Keratinocyte (primary cell): ENCODE data around the gene NIM1K. TPM values are rescaled to one million over a fixed set of nuclear protein-coding genes. Genes with fewer than 3 reads are reported as not detected.

Source experiments
- DNase-seq: peaks from one replicate; pipeline ENCODE4 v3.0.0-alpha.2; 2011; ENCODE audit warnings: low read depth, missing footprints, low spot score
- FAIRE-seq: peaks from 2 replicates; lab custom pipeline; 2011; peaks lifted over from hg19 to GRCh38; lab: Jason Lieb, UNC
- H2AFZ ChIP-seq: 2 replicates; pipeline ENCODE4 v1.6.0; 2012; ENCODE audit warnings: low read length, control low read depth, inconsistent platforms; ENCODE audit not compliant: control insufficient read depth
- H3K27ac ChIP-seq: 2 replicates; pipeline ENCODE4 v1.5.1; 2011; ENCODE audit warnings: low read length; ENCODE audit not compliant: control insufficient read depth, insufficient read depth
- H3K27me3 ChIP-seq: 3 replicates; pipeline ENCODE4 v1.6.0; 2011; ENCODE audit warnings: low read length; ENCODE audit not compliant: control insufficient read depth, insufficient read depth; ENCODE audit errors: extremely low read depth
- H3K36me3 ChIP-seq, 2 experiments: 2 replicates in 1 of 2; 3 replicates in 1 of 2; pipeline ENCODE4 v1.5.1; 2011; ENCODE audit warnings: low read length in 2 of 2, mild to moderate bottlenecking in 1 of 2; ENCODE audit not compliant: control insufficient read depth in 2 of 2, insufficient read depth in 2 of 2; ENCODE audit errors: extremely low read depth in 1 of 2
- H3K4me1 ChIP-seq: 3 replicates; pipeline ENCODE4 v1.5.1; 2011; ENCODE audit warnings: low read length; ENCODE audit not compliant: control insufficient read depth, insufficient read depth; ENCODE audit errors: extremely low read depth
- H3K4me2 ChIP-seq: 3 replicates; pipeline ENCODE4 v1.6.0; 2011; ENCODE audit warnings: low read depth, low read length; ENCODE audit not compliant: control insufficient read depth, insufficient read depth; ENCODE audit errors: extremely low read depth
- H3K4me3 ChIP-seq, 3 experiments: fragments of 200-600 bp in 1 of 3; sonication (generic) in 1 of 3; 2 replicates in 2 of 3; 3 replicates in 1 of 3; pipeline ENCODE4 v1.5.1; 2011 to 2016; ENCODE audit warnings: low read length in 3 of 3, mild to moderate bottlenecking in 3 of 3, control low read depth in 2 of 3, inconsistent platforms in 1 of 3, low read depth in 1 of 3, mixed read lengths in 1 of 3, mixed run types in 1 of 3, moderate library complexity in 1 of 3; ENCODE audit not compliant: control insufficient read depth in 2 of 3, insufficient read depth in 2 of 3; ENCODE audit errors: extremely low read depth in 1 of 3
- H3K79me2 ChIP-seq: 2 replicates; pipeline ENCODE4 v1.6.0; 2012; ENCODE audit warnings: low read length; ENCODE audit not compliant: control insufficient read depth, insufficient read depth
- H3K9ac ChIP-seq: 3 replicates; pipeline ENCODE4 v1.6.0; 2011; ENCODE audit warnings: low read length; ENCODE audit not compliant: control insufficient read depth, insufficient read depth; ENCODE audit errors: extremely low read depth
- H3K9me1 ChIP-seq: 3 replicates; pipeline ENCODE4 v1.6.0; 2011; ENCODE audit warnings: low read length; ENCODE audit not compliant: control insufficient read depth, insufficient read depth; ENCODE audit errors: extremely low read depth
- H3K9me3 ChIP-seq: 2 replicates; pipeline ENCODE4 v1.5.1; 2012; ENCODE audit warnings: low read depth, low read length; ENCODE audit not compliant: control insufficient read depth
- H4K20me1 ChIP-seq: 3 replicates; pipeline ENCODE4 v1.6.0; 2011; ENCODE audit warnings: low read length; ENCODE audit not compliant: control insufficient read depth, insufficient read depth; ENCODE audit errors: extremely low read depth
- EZH2 ChIP-seq: IDR thresholded peaks from one replicate; pipeline ENCODE4 v1.6.1; 2012; ENCODE audit warnings: inconsistent platforms, mild to moderate bottlenecking, low read length, moderate library complexity
- dilution Hi-C: fragments of 300-500 bp; cut with MboI; formaldehyde crosslinking; loops from one replicate; pipeline ENCODE4 v1.7.0; 2020; ENCODE audit warnings: low sequenced_read_pairs; ENCODE audit not compliant: extremely low pct_ligation_motif_present
- polyA plus RNA-seq, 5 experiments: library from polyadenylated mRNA; depleted of rRNA in 3 of 5; stranded (reverse) in 3 of 5; stranded (forward) in 1 of 5; unstranded in 1 of 5; fragments of >200 nt; gene quantifications; 1 replicate in 1 of 5; 2 replicates in 3 of 5; 3 replicates in 1 of 5; pipeline versions ENCODE4 v1.2.1 to v1.2.3, GENCODE V29; 2011 to 2012; ENCODE audit warnings: missing spikeins in 2 of 5, low read depth in 1 of 5, low replicate concordance in 1 of 5
- TF ChIP-seq, protein P1 (sequence below), 3 experiments: IDR thresholded peaks in 1 of 3; conservative IDR thresholded peaks in 1 of 3; optimal IDR thresholded peaks in 1 of 3; 2 replicates in 2 of 3; 3 replicates in 1 of 3; pipeline versions ENCODE3 to v1.5.1; 2011; ENCODE audit warnings: low read length in 3 of 3, mild to moderate bottlenecking in 3 of 3, moderate library complexity in 2 of 3, control low read depth in 1 of 3, inconsistent platforms in 1 of 3; ENCODE audit not compliant: insufficient read depth in 2 of 3; ENCODE audit errors: extremely low read depth in 1 of 3

NIM1K gene
- polyA plus RNA-seq, 1 donor (not counting 4 experiments of a cell fraction or from before 2014, with no cell fraction given), result 0.07 TPM

DNA sequence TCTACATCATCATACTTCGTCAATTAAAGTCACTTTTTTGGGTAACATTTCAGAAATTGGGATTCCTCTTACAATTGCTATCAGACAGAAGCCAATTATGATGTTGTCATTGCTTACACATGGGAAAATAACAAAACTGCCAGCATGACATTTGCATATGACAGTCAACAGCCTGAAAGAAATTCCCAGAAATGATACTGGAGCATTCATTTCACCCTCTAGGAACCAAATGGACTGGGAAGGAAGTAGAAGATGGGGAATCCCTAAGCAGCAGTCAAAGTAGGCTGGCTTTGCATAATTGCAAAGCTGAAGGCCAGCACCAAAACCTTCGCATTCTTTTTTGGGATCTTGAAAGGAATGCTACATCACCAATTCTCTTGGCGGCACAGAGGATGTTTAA is 110.5 kb downstream of the NIM1K start:
- H4K20me1 ChIP-seq, result peaks cover 47% of the 10 kb centered on the region
- H3K4me1 ChIP-seq, result peaks cover 13% of the 10 kb centered on the region
- H3K36me3 ChIP-seq, result peaks cover 22 to 43% of the 10 kb centered on the region in 2 experiments
- no peak overlapping the region for H3K4me2 ChIP-seq
- no peaks in the 10 kb centered on the region for H3K27me3 ChIP-seq
- TF ChIP-seq, protein P1, sequence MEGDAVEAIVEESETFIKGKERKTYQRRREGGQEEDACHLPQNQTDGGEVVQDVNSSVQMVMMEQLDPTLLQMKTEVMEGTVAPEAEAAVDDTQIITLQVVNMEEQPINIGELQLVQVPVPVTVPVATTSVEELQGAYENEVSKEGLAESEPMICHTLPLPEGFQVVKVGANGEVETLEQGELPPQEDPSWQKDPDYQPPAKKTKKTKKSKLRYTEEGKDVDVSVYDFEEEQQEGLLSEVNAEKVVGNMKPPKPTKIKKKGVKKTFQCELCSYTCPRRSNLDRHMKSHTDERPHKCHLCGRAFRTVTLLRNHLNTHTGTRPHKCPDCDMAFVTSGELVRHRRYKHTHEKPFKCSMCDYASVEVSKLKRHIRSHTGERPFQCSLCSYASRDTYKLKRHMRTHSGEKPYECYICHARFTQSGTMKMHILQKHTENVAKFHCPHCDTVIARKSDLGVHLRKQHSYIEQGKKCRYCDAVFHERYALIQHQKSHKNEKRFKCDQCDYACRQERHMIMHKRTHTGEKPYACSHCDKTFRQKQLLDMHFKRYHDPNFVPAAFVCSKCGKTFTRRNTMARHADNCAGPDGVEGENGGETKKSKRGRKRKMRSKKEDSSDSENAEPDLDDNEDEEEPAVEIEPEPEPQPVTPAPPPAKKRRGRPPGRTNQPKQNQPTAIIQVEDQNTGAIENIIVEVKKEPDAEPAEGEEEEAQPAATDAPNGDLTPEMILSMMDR (optimal IDR thresholded peaks at IDR 0.05 in 1 of 3, IDR thresholded peaks at IDR 0.05 in 1 of 3, conservative IDR thresholded peaks at IDR 0.05 in 1 of 3; ENCODE audit: extremely low read depth in 1 of 3, insufficient read depth in 2 of 3, low read length in 3 of 3), result no peak
- no peak for TF ChIP-seq EZH2
- peaks cover 78% of the 10 kb centered on the region for H3K79me2 ChIP-seq
- no peaks in the 10 kb centered on the region for H3K9me1 ChIP-seq
- H3K27ac ChIP-seq, result no peak overlapping the region
- H3K9me3 ChIP-seq, result no peaks in the 10 kb centered on the region
- no peak for DNase-seq
- H3K9ac ChIP-seq, result no peak overlapping the region
- no peak for FAIRE-seq
- dilution Hi-C loops, result no loop called here
- H3K4me3 ChIP-seq, result no peak overlapping the region
- H2AFZ ChIP-seq, result no peak overlapping the region

GRCh38 chr5:43303242-43303641 is 111.2 kb downstream of the NIM1K start:
- H3K4me3 ChIP-seq, result no peak overlapping the region
- no peak overlapping the region for H3K9ac ChIP-seq
- no peak overlapping the region for H3K27ac ChIP-seq
- H3K9me3 ChIP-seq, result no peaks in the 10 kb centered on the region
- H3K36me3 ChIP-seq, result peaks cover 19 to 43% of the 10 kb centered on the region in 2 experiments
- dilution Hi-C loops, result no loop called here
- peaks cover 13% of the 10 kb centered on the region for H3K4me1 ChIP-seq
- FAIRE-seq, result no peak
- H4K20me1 ChIP-seq, result peaks cover 47% of the 10 kb centered on the region
- no peak overlapping the region for H2AFZ ChIP-seq
- DNase-seq, result no peak
- H3K79me2 ChIP-seq, result peaks cover 85% of the 10 kb centered on the region
- TF ChIP-seq, protein P1 (optimal IDR thresholded peaks at IDR 0.05 in 1 of 3, IDR thresholded peaks at IDR 0.05 in 1 of 3, conservative IDR thresholded peaks at IDR 0.05 in 1 of 3; ENCODE audit: extremely low read depth in 1 of 3, insufficient read depth in 2 of 3, low read length in 3 of 3), result no peak
- TF ChIP-seq EZH2, result no peak
- H3K27me3 ChIP-seq, result no peaks in the 10 kb centered on the region
- no peak overlapping the region for H3K4me2 ChIP-seq
- no peaks in the 10 kb centered on the region for H3K9me1 ChIP-seq
